HCT116 (cell line): ENCODE measurements around the gene DAPK3. TPM values are rescaled to one million over a fixed set of nuclear protein-coding genes. Genes with fewer than 3 reads are reported as not detected.

Source experiments
- ATAC-seq: fragments of 200-7000 bp; cut with Tn5 transposase; 2 replicates; pipeline ENCODE4 v1.9.1; 2020; ENCODE audit warnings: mild to moderate bottlenecking, moderate library complexity
- BruUV-seq: library from RNA; stranded (reverse); fragments of 400-500 nt; replicated peaks from 2 replicates; lab custom pipeline; 2021; lab: Mats Ljungman, UMichigan
- CTCF ChIA-PET: fragments of 300-600 bp; sonication (Branson Sonifier 250); formaldehyde crosslinking; loops from one replicate; lab custom pipeline; 2021; ENCODE audit warnings: antibody characterized with exemption; lab: Charles Lee
- POLR2A ChIA-PET: fragments of 300-600, 350-600 bp; sonication (Branson Sonifier 250); formaldehyde crosslinking; loops from one replicate; lab custom pipeline; 2021; ENCODE audit warnings: antibody characterized with exemption; lab: Charles Lee
- RAD21 ChIA-PET, 2 experiments: fragments of 300-600 bp; sonication (Branson Sonifier 250); formaldehyde crosslinking; loops; one replicate each; lab custom pipeline; 2023; ENCODE audit warnings: low total read pairs in 2 of 2; ENCODE audit not compliant: uncharacterized antibody in 2 of 2, unreplicated experiment in 2 of 2, low non-redundant PET in 1 of 2; lab: Charles Lee
- DNase-seq: peaks from one replicate; pipeline ENCODE4 v3.0.0-alpha.2; 2010; ENCODE audit warnings: low read depth, low spot score
- H2AFZ ChIP-seq: fragments of 200-600 bp; shearing (Covaris generic), sonication (generic); 2 replicates; pipeline ENCODE4 v1.6.1; 2017; ENCODE audit warnings: low read depth, mixed run types, mixed read lengths, antibody characterized with exemption, low read length; ENCODE audit not compliant: poor library complexity, severe bottlenecking
- H3K27ac ChIP-seq: 2 replicates; pipeline ENCODE4 v1.5.1; 2012; ENCODE audit warnings: low read depth, low read length
- H3K27me3 ChIP-seq: fragments of 200-600 bp; sonication (generic); 2 replicates; pipeline ENCODE4 v1.6.1; 2016; ENCODE audit warnings: mixed run types, low read length, mixed read lengths; ENCODE audit not compliant: insufficient read depth
- H3K36me3 ChIP-seq, 2 experiments: fragments of 200-500 bp in 1 of 2; fragments of 200-600 bp in 1 of 2; sonication (Bioruptor generic) in 1 of 2; sonication (generic) in 1 of 2; 2 replicates each; pipeline versions ENCODE4 v1.5.1 to v1.6.1; 2014 to 2016; ENCODE audit warnings: low read length in 2 of 2, inconsistent platforms in 1 of 2, mixed read lengths in 1 of 2, mixed run types in 1 of 2; ENCODE audit not compliant: insufficient read depth in 2 of 2, control insufficient read depth in 1 of 2
- H3K4me1 ChIP-seq, 2 experiments: fragments of 200-600 bp in 1 of 2; sonication (generic) in 1 of 2; 2 replicates each; pipeline versions ENCODE4 v1.5.1 to v1.6.1; 2012 to 2017; ENCODE audit warnings: low read length in 2 of 2, inconsistent platforms in 1 of 2, mild to moderate bottlenecking in 1 of 2, mixed read lengths in 1 of 2, mixed run types in 1 of 2, moderate library complexity in 1 of 2; ENCODE audit not compliant: insufficient read depth in 2 of 2, control insufficient read depth in 1 of 2
- H3K4me2 ChIP-seq: fragments of 200-600 bp; sonication (generic); 2 replicates; pipeline ENCODE4 v1.6.1; 2017; ENCODE audit warnings: mixed run types, low read length, mixed read lengths
- H3K4me3 ChIP-seq, 2 experiments: fragments of 200-600 bp in 1 of 2; sonication (generic) in 1 of 2; replicated peaks in 1 of 2; 2 replicates each; pipeline ENCODE4 v1.5.1; 2011 to 2016; ENCODE audit warnings: low read length in 2 of 2, control low read depth in 1 of 2, low read depth in 1 of 2, mild to moderate bottlenecking in 1 of 2, mixed read lengths in 1 of 2, mixed run types in 1 of 2
- H3K79me2 ChIP-seq: fragments of 200-600 bp; sonication (generic); 2 replicates; pipeline ENCODE4 v1.6.1; 2017; ENCODE audit warnings: mild to moderate bottlenecking, mixed run types, low read length, moderate library complexity, mixed read lengths; ENCODE audit not compliant: insufficient read depth
- H3K9ac ChIP-seq: fragments of 200-600 bp; sonication (generic); 2 replicates; pipeline ENCODE4 v1.6.1; 2016; ENCODE audit warnings: low read length, mixed read lengths
- H3K9me2 ChIP-seq: fragments of 200-600 bp; sonication (generic), shearing (Covaris generic); 2 replicates; pipeline ENCODE4 v1.6.1; 2017; ENCODE audit warnings: mixed run types, mild to moderate bottlenecking, moderate library complexity; ENCODE audit not compliant: insufficient read depth
- H3K9me3 ChIP-seq, 2 experiments: fragments of 200-500 bp in 1 of 2; fragments of 200-600 bp in 1 of 2; sonication (Bioruptor generic) in 1 of 2; sonication (generic) in 1 of 2; 2 replicates each; pipeline ENCODE4 v1.6.1; 2014 to 2017; ENCODE audit warnings: low read length in 2 of 2, mixed read lengths in 2 of 2, inconsistent platforms in 1 of 2, low read depth in 1 of 2, mild to moderate bottlenecking in 1 of 2, mixed run types in 1 of 2, moderate library complexity in 1 of 2; ENCODE audit not compliant: control insufficient read depth in 1 of 2, insufficient read depth in 1 of 2
- H4K20me1 ChIP-seq: fragments of 200-600 bp; sonication (generic), shearing (Covaris generic); 2 replicates; pipeline ENCODE4 v1.6.1; 2017; ENCODE audit warnings: mixed run types, mild to moderate bottlenecking, moderate library complexity; ENCODE audit not compliant: insufficient read depth
- CBX3 ChIP-seq: IDR thresholded peaks from 2 replicates; pipeline ENCODE4 v1.6.1; 2012; ENCODE audit warnings: low read depth
- JUND ChIP-seq: IDR thresholded peaks from 2 replicates; pipeline ENCODE4 v1.6.1; 2012
- intact Hi-C: fragments of 100-400 bp; cut with micrococcal nuclease; formaldehyde crosslinking; loops from 2 replicates; pipeline ENCODE4 v1.10.0; 2022
- microRNA counts: library from miRNA; unstranded; fragments of <30 nt; microRNA quantifications from one replicate; lab custom pipeline; 2015
- microRNA-seq: library from miRNA; unstranded; fragments of <30 nt; microRNA quantifications from one replicate; pipeline ENCODE4, GENCODE V29; 2016; ENCODE audit warnings: borderline number of aligned reads
- total RNA-seq: library from RNA; stranded (reverse); gene quantifications from one replicate; pipeline ENCODE4 v1.2.1, GENCODE V29; 2021; ENCODE audit not compliant: unreplicated experiment

The DAPK3 gene
- total RNA-seq, 1 experiment from 2014 or later, result 54.8 TPM

DNA sequence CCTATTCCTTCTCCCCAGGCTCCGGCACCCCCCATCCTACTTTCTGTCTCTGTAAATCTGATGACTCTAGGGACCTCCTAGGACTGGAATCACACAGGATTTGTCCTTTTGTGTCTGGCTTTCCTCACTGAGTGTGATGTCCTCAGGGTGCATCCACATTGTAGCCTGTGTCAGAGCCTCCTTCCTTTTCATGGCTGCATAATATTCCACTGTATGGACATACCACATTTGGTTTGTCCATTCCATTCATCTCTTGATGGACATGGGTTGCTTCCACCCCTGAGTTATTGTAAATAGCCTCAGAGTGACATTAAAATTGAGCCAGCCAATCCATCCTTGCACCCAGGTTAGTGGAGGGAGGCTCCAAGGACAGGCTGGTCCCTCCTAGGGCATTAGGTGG, 60.8 kb downstream of the DAPK3 start:
- TF ChIP-seq JUND (no peak), CBX3 (peak; percentile 20; the same call in 1 of the 2 replicates)
- intact Hi-C loops, result no loop called here
- no peak overlapping the region for H2AFZ ChIP-seq
- POLR2A ChIA-PET, result no interaction called here
- H3K36me3 ChIP-seq, result no peaks in the 10 kb centered on the region
- no peaks in the 10 kb centered on the region for H3K27me3 ChIP-seq
- CTCF ChIA-PET, result no interaction called here
- no peaks in the 10 kb centered on the region for H3K79me2 ChIP-seq
- no TSS peak for BruUV-seq
- peaks cover 0 to 6% of the 10 kb centered on the region in 2 experiments; a peak in 3 of 4 replicates for H3K4me1 ChIP-seq
- H3K27ac ChIP-seq, result no peak overlapping the region
- H3K4me3 ChIP-seq, result no peak overlapping the region
- no peaks in the 10 kb centered on the region for H3K9me2 ChIP-seq
- H3K9ac ChIP-seq, result no peak overlapping the region
- no peak overlapping the region for H3K4me2 ChIP-seq
- RAD21 ChIA-PET, result no interaction called here
- peaks cover 0 to 6% of the 10 kb centered on the region in 2 experiments; a peak in 1 of 4 replicates for H3K9me3 ChIP-seq
- no peaks in the 10 kb centered on the region for H4K20me1 ChIP-seq
- ATAC-seq (no peak), DNase-seq (no peak)

MicroRNAs within 50 kb of the gene (microRNA counts, 767-probe panel; counts per million panel counts)
- microRNA hsa-miR-637 (lab: Ali Mortazavi, UCI), result not detected

Small RNA genes lying within 50 kb of the gene (microRNA-seq; reads per million reads assigned to microRNA genes)
- not detected for gene MIR637

Other genes starting within 250 kb of the DAPK3 start
- gene APBA3, start 209.4 kb downstream of the DAPK3 start, total RNA-seq, result 29.5 TPM
- 67.1 TPM for gene MRPL54, start 208.4 kb downstream of the DAPK3 start, total RNA-seq
- not detected for gene RAX2, start 198.9 kb downstream of the DAPK3 start, total RNA-seq
- gene MATK, start 184.7 kb downstream of the DAPK3 start, total RNA-seq, result not detected
- 0.34 TPM for gene ZFR2, start 102.1 kb downstream of the DAPK3 start, total RNA-seq
- not detected for gene ATCAY, start 90.4 kb downstream of the DAPK3 start, total RNA-seq
- not detected for gene NMRK2, start 38.0 kb downstream of the DAPK3 start, total RNA-seq
- gene EEF2, start 14.4 kb upstream of the DAPK3 start, total RNA-seq, result 3,796 TPM
- gene PIAS4, start 36.6 kb upstream of the DAPK3 start, total RNA-seq, result 28.4 TPM
- 49.5 TPM for gene ZBTB7A, start 95.8 kb upstream of the DAPK3 start, total RNA-seq
- gene MAP2K2, start 153.0 kb upstream of the DAPK3 start, total RNA-seq, result 186 TPM
- 0.25 TPM for gene CREB3L3, start 182.5 kb upstream of the DAPK3 start, total RNA-seq
- 36.3 TPM for gene SIRT6, start 211.5 kb upstream of the DAPK3 start, total RNA-seq
- gene ANKRD24, start 211.6 kb upstream of the DAPK3 start, total RNA-seq, result 1.7 TPM